Calu3 (cell line): ENCODE measurements around the gene LRRC45. TPM values are rescaled to one million over a fixed set of nuclear protein-coding genes. Genes with fewer than 3 reads are reported as not detected.

Source experiments
- BruUV-seq: library from RNA; stranded (reverse); fragments of 400-500 nt; replicated peaks from 2 replicates; lab custom pipeline; 2021; lab: Mats Ljungman, UMichigan
- CTCF ChIA-PET: fragments of 300-600 bp; sonication (Branson Sonifier 250); formaldehyde crosslinking; loops from one replicate; lab custom pipeline; 2022; ENCODE audit warnings: antibody characterized with exemption; lab: Charles Lee
- DNase-seq: peaks from one replicate; pipeline ENCODE4 v3.0.0; 2022
- H3K27ac Mint-ChIP-seq: one replicate; pipeline ENCODE4 v1.8.0; 2022; ENCODE audit warnings: mixed read lengths; ENCODE audit not compliant: unreplicated experiment
- H3K27me3 Mint-ChIP-seq: one replicate; pipeline ENCODE4 v1.8.0; 2022; ENCODE audit warnings: mixed read lengths; ENCODE audit not compliant: unreplicated experiment
- H3K36me3 Mint-ChIP-seq: one replicate; pipeline ENCODE4 v1.8.0; 2022; ENCODE audit warnings: mild to moderate bottlenecking, moderate library complexity, mixed read lengths; ENCODE audit not compliant: insufficient read depth, unreplicated experiment
- H3K4me1 Mint-ChIP-seq: one replicate; pipeline ENCODE4 v1.8.0; 2022; ENCODE audit warnings: mild to moderate bottlenecking, low read depth, mixed read lengths; ENCODE audit not compliant: unreplicated experiment
- H3K4me3 Mint-ChIP-seq: one replicate; pipeline ENCODE4 v1.8.0; 2022; ENCODE audit warnings: mild to moderate bottlenecking, low read depth, moderate library complexity, mixed read lengths; ENCODE audit not compliant: unreplicated experiment
- H3K9me3 Mint-ChIP-seq: one replicate; pipeline ENCODE4 v1.8.0; 2022; ENCODE audit warnings: low read depth, mixed read lengths; ENCODE audit not compliant: unreplicated experiment
- intact Hi-C: fragments of 100-400 bp; cut with micrococcal nuclease; formaldehyde crosslinking; loops from one replicate; pipeline ENCODE4 v1.10.0; 2022; ENCODE audit not compliant: unreplicated experiment
- total RNA-seq: library from RNA; stranded (reverse); gene quantifications from 2 replicates; pipeline ENCODE4 v1.2.3, GENCODE V29; 2022
- TF ChIP-seq, protein P1 (sequence below): fragments of 200-600 bp; IDR thresholded peaks from one replicate; pipeline ENCODE4 v1.8.0; 2022; ENCODE audit warnings: antibody characterized with exemption; ENCODE audit not compliant: unreplicated experiment

Gene LRRC45
- total RNA-seq, 1 experiment from 2014 or later: 32.6 TPM

DNA sequence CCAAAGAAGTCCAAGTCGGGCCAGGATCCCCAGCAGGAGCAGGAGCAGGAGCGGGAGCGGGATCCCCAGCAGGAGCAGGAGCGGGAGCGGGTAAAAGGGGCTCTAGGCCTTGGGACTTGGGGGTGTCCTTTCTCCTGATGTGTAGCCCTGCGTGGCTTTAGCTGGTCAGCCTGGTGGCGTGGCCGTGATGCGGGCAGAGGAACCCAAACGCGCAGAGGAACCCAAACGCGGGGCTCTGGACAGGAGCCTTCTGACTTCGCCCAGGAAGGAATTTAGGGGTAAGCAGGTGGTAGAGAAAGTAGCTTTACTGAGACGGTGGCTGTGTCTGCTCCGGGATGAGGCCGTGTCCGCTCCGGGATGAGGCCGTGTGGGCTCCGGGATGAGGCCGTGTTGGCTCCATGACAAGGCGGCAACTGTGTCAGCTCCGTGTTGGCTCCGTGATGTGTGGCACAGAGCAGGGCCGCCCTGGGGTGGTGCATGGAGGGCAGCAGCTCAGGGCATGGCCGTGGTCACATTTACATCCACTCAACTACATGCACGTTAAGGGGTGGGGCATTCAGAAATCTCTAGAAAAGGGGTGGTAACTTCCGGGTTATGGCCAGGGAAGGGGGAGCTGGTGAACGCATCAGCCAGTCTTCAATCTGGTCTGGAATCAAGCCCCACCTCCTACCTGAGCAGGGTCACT is 26.2 kb upstream of the LRRC45 start:
- no TSS peak for BruUV-seq
- DNase-seq: no peak
- intact Hi-C loops: no loop called here
- H3K36me3 Mint-ChIP-seq: peaks cover 20% of the 10 kb centered on the region
- no peak overlapping the region for H3K27ac Mint-ChIP-seq
- no peaks in the 10 kb centered on the region for H3K27me3 Mint-ChIP-seq
- TF ChIP-seq, protein P1, sequence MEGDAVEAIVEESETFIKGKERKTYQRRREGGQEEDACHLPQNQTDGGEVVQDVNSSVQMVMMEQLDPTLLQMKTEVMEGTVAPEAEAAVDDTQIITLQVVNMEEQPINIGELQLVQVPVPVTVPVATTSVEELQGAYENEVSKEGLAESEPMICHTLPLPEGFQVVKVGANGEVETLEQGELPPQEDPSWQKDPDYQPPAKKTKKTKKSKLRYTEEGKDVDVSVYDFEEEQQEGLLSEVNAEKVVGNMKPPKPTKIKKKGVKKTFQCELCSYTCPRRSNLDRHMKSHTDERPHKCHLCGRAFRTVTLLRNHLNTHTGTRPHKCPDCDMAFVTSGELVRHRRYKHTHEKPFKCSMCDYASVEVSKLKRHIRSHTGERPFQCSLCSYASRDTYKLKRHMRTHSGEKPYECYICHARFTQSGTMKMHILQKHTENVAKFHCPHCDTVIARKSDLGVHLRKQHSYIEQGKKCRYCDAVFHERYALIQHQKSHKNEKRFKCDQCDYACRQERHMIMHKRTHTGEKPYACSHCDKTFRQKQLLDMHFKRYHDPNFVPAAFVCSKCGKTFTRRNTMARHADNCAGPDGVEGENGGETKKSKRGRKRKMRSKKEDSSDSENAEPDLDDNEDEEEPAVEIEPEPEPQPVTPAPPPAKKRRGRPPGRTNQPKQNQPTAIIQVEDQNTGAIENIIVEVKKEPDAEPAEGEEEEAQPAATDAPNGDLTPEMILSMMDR: no peak
- H3K9me3 Mint-ChIP-seq: no peaks in the 10 kb centered on the region
- H3K4me1 Mint-ChIP-seq: no peaks in the 10 kb centered on the region
- CTCF ChIA-PET: interaction anchor here (0.6 kb wide), 1 partner anchor 546 kb away, joined by 4 read pairs; no protein-coding TSS in a partner anchor
- no peak overlapping the region for H3K4me3 Mint-ChIP-seq

DNA sequence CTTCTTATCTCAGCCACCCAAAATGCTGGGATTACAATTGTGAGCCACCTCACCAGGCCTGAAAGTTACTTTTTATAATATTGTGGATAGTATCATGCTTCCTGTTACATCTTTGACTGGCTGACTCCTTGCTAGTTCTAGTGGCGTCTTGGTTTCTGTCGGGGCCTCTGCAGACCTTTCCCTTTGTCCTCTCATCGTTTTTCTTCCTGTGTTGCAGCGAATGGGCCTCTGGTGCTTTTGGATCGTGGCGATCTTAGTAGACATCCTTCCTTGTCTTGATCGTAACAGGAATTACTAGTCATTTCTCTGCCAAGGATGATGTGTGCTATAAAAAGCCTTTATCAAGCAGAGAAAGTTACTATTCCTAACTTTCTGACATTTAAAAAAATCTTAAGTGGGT is 24.9 kb upstream of the LRRC45 start:
- Mint-ChIP-seq H3K4me3 (no peak overlapping the region), H3K27me3 (no peaks in the 10 kb centered on the region), H3K4me1 (no peaks in the 10 kb centered on the region), H3K9me3 (no peaks in the 10 kb centered on the region), H3K27ac (no peak overlapping the region), H3K36me3 (peaks cover 20% of the 10 kb centered on the region)
- intact Hi-C loops: no loop called here
- CTCF ChIA-PET: no interaction called here
- no TSS peak for BruUV-seq
- TF ChIP-seq, protein P1: no peak
- no peak for DNase-seq

DNA sequence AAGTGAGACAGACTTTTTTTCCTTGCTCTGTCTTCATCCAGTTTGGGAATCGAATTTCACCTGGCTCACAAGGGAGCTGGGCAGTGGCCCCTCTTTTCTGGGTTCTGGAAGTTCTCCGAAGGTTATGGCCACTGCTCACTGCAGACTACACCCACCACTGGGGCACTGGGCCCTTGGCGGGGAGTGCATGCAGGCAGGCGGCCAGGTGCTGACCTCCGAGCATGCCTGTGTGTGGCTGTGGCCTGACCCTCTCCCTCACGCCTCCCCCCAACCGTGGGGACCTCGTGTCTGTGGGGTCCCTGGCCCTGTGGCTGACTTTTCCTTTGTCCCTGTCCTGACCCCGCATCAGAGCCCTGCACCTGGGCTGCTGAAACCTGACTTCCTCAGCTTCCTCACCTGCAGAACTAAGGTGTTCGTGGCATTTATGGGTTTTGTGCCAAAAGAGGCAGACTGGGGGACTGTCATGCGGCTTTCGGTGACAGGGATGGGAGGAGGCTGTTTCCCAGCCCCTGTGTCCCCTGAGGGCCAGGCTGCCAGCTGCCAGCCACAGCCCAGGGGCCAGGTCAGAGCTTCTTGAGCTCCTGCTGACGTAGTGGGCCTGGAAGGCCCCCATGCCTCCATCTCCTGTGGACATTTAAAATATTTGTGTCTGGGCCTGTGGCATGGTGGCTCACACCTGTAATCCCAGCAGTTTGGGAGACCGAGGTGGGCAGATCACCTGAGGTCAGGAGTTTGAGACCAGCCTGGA is 24.2 kb upstream of the LRRC45 start:
- Mint-ChIP-seq H3K36me3 (peaks cover 24% of the 10 kb centered on the region), H3K4me1 (no peaks in the 10 kb centered on the region), H3K27me3 (no peaks in the 10 kb centered on the region), H3K27ac (no peak overlapping the region), H3K9me3 (no peaks in the 10 kb centered on the region), H3K4me3 (no peak overlapping the region)
- CTCF ChIA-PET: no interaction called here
- no peak for DNase-seq
- no TSS peak for BruUV-seq
- intact Hi-C loops: no loop called here
- TF ChIP-seq, protein P1: no peak

DNA sequence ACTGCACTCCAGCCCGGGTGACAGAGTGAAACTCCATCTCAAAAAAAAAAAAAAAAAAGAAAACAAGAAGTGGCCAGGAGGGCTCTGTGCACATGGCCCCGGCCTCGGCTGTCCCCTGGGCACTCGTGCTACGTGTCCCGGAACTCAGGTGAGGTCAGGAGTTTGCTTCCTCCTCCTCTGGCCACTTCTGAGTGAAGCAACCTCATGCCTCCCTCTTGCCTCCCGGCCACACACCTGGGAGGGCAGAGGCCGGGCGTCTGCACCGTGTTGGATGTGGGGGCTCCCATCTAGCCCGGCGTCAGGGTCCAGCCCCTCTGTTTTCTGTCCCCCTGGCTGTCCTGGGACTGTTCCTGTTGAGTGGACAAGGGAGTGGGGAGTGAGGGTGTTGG is 23.5 kb upstream of the LRRC45 start:
- Mint-ChIP-seq H3K4me3 (no peak overlapping the region), H3K27me3 (no peaks in the 10 kb centered on the region), H3K27ac (no peak overlapping the region), H3K9me3 (no peaks in the 10 kb centered on the region), H3K36me3 (peaks cover 25% of the 10 kb centered on the region), H3K4me1 (no peaks in the 10 kb centered on the region)
- CTCF ChIA-PET: no interaction called here
- intact Hi-C loops: no loop called here
- TF ChIP-seq, protein P1: no peak
- BruUV-seq: no TSS peak
- no peak for DNase-seq
